Activated T-cell treated with anti-CD3 and anti-CD28 coated beads, Interleukin-2, amount 50 U/mL, for 24 hours (primary cell): ENCODE results near the gene COPRS.
"Not testable (repeated sequence)": the region's sequence is repeated elsewhere in the genome, so short reads cannot be mapped to it uniquely, and the experiment has no call there.

ENCODE experiments used
- DNase-seq: peaks from one replicate; pipeline ENCODE4 v3.0.0-alpha.2; 2020
- H3K27ac Mint-ChIP-seq: 2 replicates; pipeline ENCODE4 v1.8.0; 2020; ENCODE audit warnings: mild to moderate bottlenecking, mixed read lengths
- H3K27me3 Mint-ChIP-seq: 2 replicates; pipeline ENCODE4 v1.8.0; 2020; ENCODE audit warnings: mixed read lengths
- H3K36me3 Mint-ChIP-seq: 2 replicates; pipeline ENCODE4 v1.8.0; 2020; ENCODE audit warnings: low read depth, mixed read lengths
- H3K4me1 Mint-ChIP-seq: 2 replicates; pipeline ENCODE4 v1.8.0; 2020; ENCODE audit warnings: low read depth, mixed read lengths
- H3K4me3 Mint-ChIP-seq: 2 replicates; pipeline ENCODE4 v1.8.0; 2020; ENCODE audit warnings: mild to moderate bottlenecking, moderate library complexity, mixed read lengths
- H3K9me3 Mint-ChIP-seq: 2 replicates; pipeline ENCODE4 v1.8.0; 2020; ENCODE audit warnings: mixed read lengths

The COPRS gene

GRCh38 chr17:31830971-31831858 lies 27.8 kb downstream of the COPRS start:
- no peak for DNase-seq
- Mint-ChIP-seq H3K4me3 (no peak overlapping the region), H3K36me3 (no peaks in the 10 kb centered on the region), H3K9me3 (no peaks in the 10 kb centered on the region), H3K27ac (no peak overlapping the region), H3K4me1 (peaks cover 4% of the 10 kb centered on the region), H3K27me3 (peaks cover 2% of the 10 kb centered on the region)

GRCh38 chr17:31829649-31830048 lies 29.4 kb downstream of the COPRS start:
- no peak overlapping the region for H3K27ac Mint-ChIP-seq
- no peaks in the 10 kb centered on the region for H3K27me3 Mint-ChIP-seq
- no peaks in the 10 kb centered on the region for H3K36me3 Mint-ChIP-seq
- no peaks in the 10 kb centered on the region for H3K9me3 Mint-ChIP-seq
- no peak overlapping the region for H3K4me3 Mint-ChIP-seq
- H3K4me1 Mint-ChIP-seq = peaks cover 4% of the 10 kb centered on the region
- DNase-seq = no peak

GRCh38 chr17:31828955-31829354 lies 30.1 kb downstream of the COPRS start:
- H3K36me3 Mint-ChIP-seq, H3K4me3 Mint-ChIP-seq, H3K27ac Mint-ChIP-seq, H3K9me3 Mint-ChIP-seq, H3K27me3 Mint-ChIP-seq, H3K4me1 Mint-ChIP-seq, DNase-seq: not testable (repeated sequence)

GRCh38 chr17:31825961-31826691 lies 32.9 kb downstream of the COPRS start:
- Mint-ChIP-seq H3K4me3 (no peak overlapping the region), H3K27me3 (no peaks in the 10 kb centered on the region), H3K36me3 (no peaks in the 10 kb centered on the region), H3K27ac (no peak overlapping the region), H3K9me3 (no peaks in the 10 kb centered on the region), H3K4me1 (no peaks in the 10 kb centered on the region)
- DNase-seq = no peak

GRCh38 chr17:31824766-31825360 lies 34.2 kb downstream of the COPRS start:
- Mint-ChIP-seq H3K36me3 (no peaks in the 10 kb centered on the region), H3K27me3 (no peaks in the 10 kb centered on the region), H3K27ac (no peak overlapping the region), H3K9me3 (no peaks in the 10 kb centered on the region), H3K4me1 (no peaks in the 10 kb centered on the region), H3K4me3 (no peak overlapping the region)
- no peak for DNase-seq

GRCh38 chr17:31823014-31823413 lies 36.0 kb downstream of the COPRS start:
- Mint-ChIP-seq H3K9me3 (no peaks in the 10 kb centered on the region), H3K27me3 (no peaks in the 10 kb centered on the region)

GRCh38 chr17:31820691-31821435 lies 38.2 kb downstream of the COPRS start:
- Mint-ChIP-seq H3K36me3 (no peaks in the 10 kb centered on the region), H3K27me3 (no peaks in the 10 kb centered on the region), H3K4me1 (no peaks in the 10 kb centered on the region), H3K4me3 (no peak overlapping the region), H3K27ac (no peak overlapping the region), H3K9me3 (no peaks in the 10 kb centered on the region)
- no peak for DNase-seq

More at GRCh38 chr17:31823014-31823413, 36.0 kb downstream of the COPRS start:
- Mint-ChIP-seq H3K4me1 (no peaks in the 10 kb centered on the region), H3K36me3 (no peaks in the 10 kb centered on the region), H3K4me3 (no peak overlapping the region), H3K27ac (no peak overlapping the region)
- DNase-seq = no peak

GRCh38 chr17:31819578-31819977 lies 39.5 kb downstream of the COPRS start:
- Mint-ChIP-seq H3K27ac (no peak overlapping the region), H3K27me3 (no peaks in the 10 kb centered on the region), H3K9me3 (no peaks in the 10 kb centered on the region), H3K36me3 (no peaks in the 10 kb centered on the region), H3K4me1 (no peaks in the 10 kb centered on the region), H3K4me3 (no peak overlapping the region)
- no peak for DNase-seq

- not testable (repeated sequence) for H3K4me3 Mint-ChIP-seq, H3K4me1 Mint-ChIP-seq, H3K36me3 Mint-ChIP-seq, H3K27me3 Mint-ChIP-seq, H3K27ac Mint-ChIP-seq, DNase-seq, H3K9me3 Mint-ChIP-seq
These were observed 40.2 kb downstream of the COPRS start for GRCh38 chr17:31818863-31819262.

GRCh38 chr17:31815212-31815730 lies 43.8 kb downstream of the COPRS start:
- Mint-ChIP-seq H3K4me3 (no peak overlapping the region), H3K27ac (no peak overlapping the region), H3K36me3 (no peaks in the 10 kb centered on the region), H3K4me1 (no peaks in the 10 kb centered on the region), H3K27me3 (peaks cover 8% of the 10 kb centered on the region), H3K9me3 (no peaks in the 10 kb centered on the region)
- no peak for DNase-seq

- Mint-ChIP-seq H3K27ac (no peak overlapping the region), H3K9me3 (no peaks in the 10 kb centered on the region), H3K36me3 (no peaks in the 10 kb centered on the region), H3K4me3 (no peak overlapping the region), H3K4me1 (no peaks in the 10 kb centered on the region), H3K27me3 (peaks cover 11% of the 10 kb centered on the region)
- no peak for DNase-seq
These were observed 47.9 kb downstream of the COPRS start for GRCh38 chr17:31811101-31811500.

GRCh38 chr17:31809876-31810275 lies 49.2 kb downstream of the COPRS start:
- not testable (repeated sequence) for H3K27ac Mint-ChIP-seq, H3K4me1 Mint-ChIP-seq, H3K4me3 Mint-ChIP-seq, DNase-seq, H3K9me3 Mint-ChIP-seq, H3K36me3 Mint-ChIP-seq
- peaks cover 11% of the 10 kb centered on the region for H3K27me3 Mint-ChIP-seq

- no peaks in the 10 kb centered on the region for H3K36me3 Mint-ChIP-seq
These were observed 50.5 kb downstream of the COPRS start for GRCh38 chr17:31808521-31809050.

GRCh38 chr17:31807846-31808245 lies 51.2 kb downstream of the COPRS start:
- Mint-ChIP-seq H3K27me3 (peaks cover 11% of the 10 kb centered on the region), H3K4me1 (no peaks in the 10 kb centered on the region), H3K27ac (no peak overlapping the region), H3K4me3 (no peak overlapping the region), H3K36me3 (no peaks in the 10 kb centered on the region), H3K9me3 (no peaks in the 10 kb centered on the region)
- no peak for DNase-seq

More at GRCh38 chr17:31808521-31809050, 50.5 kb downstream of the COPRS start:
- H3K4me1 Mint-ChIP-seq = no peaks in the 10 kb centered on the region
- H3K27me3 Mint-ChIP-seq = peaks cover 11% of the 10 kb centered on the region
- no peak for DNase-seq
- no peak overlapping the region for H3K27ac Mint-ChIP-seq
- no peaks in the 10 kb centered on the region for H3K9me3 Mint-ChIP-seq
- H3K4me3 Mint-ChIP-seq = no peak overlapping the region
